ENCODE measurements around the gene FBXL20. TPM values are rescaled to one million over a fixed set of nuclear protein-coding genes. Genes with fewer than 3 reads are reported as not detected.

The FBXL20 gene
- total RNA-seq, 2 donors from 2014 or later = 30.8 to 45.2 TPM

GRCh38 chr17:39223907-39224777 is 177.3 kb downstream of the FBXL20 start:
- H3K27ac ChIP-seq = peak overlapping the region; percentile 79 to 81
- H3K9me3 ChIP-seq = no peaks in the 10 kb centered on the region
- DNase-seq (ENCODE audit: low spot score) (no peak), ATAC-seq (ENCODE audit: insufficient number of reproducible peaks, low FRiP score, low read depth) (no peak)
- no peaks in the 10 kb centered on the region for H3K36me3 ChIP-seq
- peak overlapping the region; percentile 78 for H3K4me3 ChIP-seq
- TF ChIP-seq CTCF (IDR thresholded peaks at IDR 0.05) = no peak
- peaks cover 21 to 62% of the 10 kb centered on the region in 2 donors for H3K4me1 ChIP-seq (ENCODE audit: control insufficient read depth in 1 of 2, low read depth in 2 of 2)
- H3K27me3 ChIP-seq (replicated peaks; ENCODE audit: insufficient read depth) = no peaks in the 10 kb centered on the region

- peaks cover 21 to 72% of the 10 kb centered on the region in 2 donors for H3K4me1 ChIP-seq (ENCODE audit: control insufficient read depth in 1 of 2, low read depth in 2 of 2)
- H3K9me3 ChIP-seq = no peaks in the 10 kb centered on the region
- H3K4me3 ChIP-seq = peak overlapping the region; percentile 21
- no peak for TF ChIP-seq CTCF (IDR thresholded peaks at IDR 0.05)
- H3K36me3 ChIP-seq = no peaks in the 10 kb centered on the region
- no peaks in the 10 kb centered on the region for H3K27me3 ChIP-seq (replicated peaks; ENCODE audit: insufficient read depth)
- DNase-seq (ENCODE audit: low spot score) (no peak), ATAC-seq (ENCODE audit: insufficient number of reproducible peaks, low FRiP score, low read depth) (peak; percentile 30)
- H3K27ac ChIP-seq = peak overlapping the region; percentile 79 to 81
Measured at GRCh38 chr17:39222866-39223834, 178.3 kb downstream of the FBXL20 start.

- Histone ChIP-seq H3K27ac (peak overlapping the region; percentile 56 to 79), H3K9me3 (no peaks in the 10 kb centered on the region), H3K27me3 (replicated peaks; ENCODE audit: insufficient read depth) (no peaks in the 10 kb centered on the region), H3K4me3 (no peak overlapping the region), H3K4me1 (ENCODE audit: control insufficient read depth in 1 of 2, low read depth in 2 of 2) (peaks cover 21 to 82% of the 10 kb centered on the region in 2 donors), H3K36me3 (no peaks in the 10 kb centered on the region)
- ATAC-seq (ENCODE audit: insufficient number of reproducible peaks, low FRiP score, low read depth) = no peak
- DNase-seq (ENCODE audit: low spot score) = no peak
- TF ChIP-seq CTCF (IDR thresholded peaks at IDR 0.05) = no peak
Measured at GRCh38 chr17:39222151-39222550, 179.3 kb downstream of the FBXL20 start.

GRCh38 chr17:39221572-39221971 is 179.9 kb downstream of the FBXL20 start:
- Histone ChIP-seq H3K9me3 (no peaks in the 10 kb centered on the region), H3K27ac (peak overlapping the region; percentile 56 to 79), H3K36me3 (no peaks in the 10 kb centered on the region), H3K4me1 (ENCODE audit: control insufficient read depth in 1 of 2, low read depth in 2 of 2) (peaks cover 21 to 87% of the 10 kb centered on the region in 2 donors), H3K27me3 (replicated peaks; ENCODE audit: insufficient read depth) (no peaks in the 10 kb centered on the region), H3K4me3 (no peak overlapping the region)
- DNase-seq (ENCODE audit: low spot score) (no peak), ATAC-seq (ENCODE audit: insufficient number of reproducible peaks, low FRiP score, low read depth) (no peak)
- no peak for TF ChIP-seq CTCF (IDR thresholded peaks at IDR 0.05)
